NK-92 (cell line): ENCODE data around the gene TMTC3.

Experiments
- DNase-seq: peaks from one replicate; lab custom pipeline; 2025; ENCODE audit not compliant: unreplicated experiment; lab: John Stamatoyannopoulos, UW

TMTC3 gene

DNA sequence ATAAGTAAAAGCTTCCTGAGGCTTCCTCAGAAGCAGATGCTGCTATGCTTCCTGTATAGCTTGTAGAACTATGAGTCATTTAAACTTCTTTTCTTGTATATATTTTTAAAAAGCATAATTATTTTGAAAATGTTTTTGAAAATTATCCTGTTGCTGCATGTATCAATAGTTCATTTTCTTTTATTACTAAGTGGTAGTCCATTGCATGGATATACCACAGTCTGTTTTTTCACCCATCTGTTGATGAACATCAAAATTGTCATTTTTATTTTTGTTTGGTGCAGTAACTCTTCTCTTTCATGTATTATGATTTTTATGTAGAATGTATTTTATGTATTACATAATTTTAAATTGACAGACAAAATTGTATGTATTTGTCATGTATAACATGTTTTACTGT is 81.4 kb downstream of the TMTC3 start:
- no peak for DNase-seq

DNA sequence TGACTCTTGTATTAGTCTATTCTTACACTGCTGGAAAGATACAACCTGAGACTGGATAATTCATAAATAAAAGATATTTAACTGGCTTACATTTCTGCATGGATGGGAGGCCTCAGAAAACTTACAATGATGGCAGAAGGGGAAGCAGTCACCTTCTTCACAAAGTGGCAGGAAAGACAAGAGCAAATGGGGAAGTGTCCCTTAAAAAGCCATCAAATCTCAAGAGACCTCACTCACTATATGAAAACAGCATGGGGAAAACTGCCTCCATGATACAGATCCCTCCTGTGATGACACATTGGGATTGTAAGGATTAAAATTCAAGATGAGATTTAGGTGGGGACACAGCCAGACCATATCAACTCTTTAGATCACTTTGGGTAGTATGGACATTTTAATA is 83.7 kb downstream of the TMTC3 start:
- no peak for DNase-seq

DNA sequence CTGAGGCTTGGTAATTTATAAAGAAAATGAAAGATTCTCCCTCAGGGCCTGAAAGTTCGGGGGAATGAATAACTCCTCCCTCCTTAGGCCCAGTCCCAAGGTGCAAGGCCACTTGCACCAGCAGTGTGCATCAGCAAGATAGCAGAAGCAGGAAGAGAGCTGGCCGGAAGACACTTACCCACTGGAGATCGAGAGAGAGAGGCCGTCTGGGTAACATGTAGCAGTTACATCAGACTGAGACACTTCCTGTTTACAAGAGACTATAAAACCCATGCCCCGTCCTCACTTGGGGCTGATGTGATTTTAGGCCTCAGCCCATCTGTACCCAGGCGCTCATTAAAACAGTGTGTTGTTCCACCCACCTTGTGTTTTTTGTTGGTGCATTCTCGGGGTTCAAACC is 85.2 kb downstream of the TMTC3 start:
- DNase-seq = no peak

DNA sequence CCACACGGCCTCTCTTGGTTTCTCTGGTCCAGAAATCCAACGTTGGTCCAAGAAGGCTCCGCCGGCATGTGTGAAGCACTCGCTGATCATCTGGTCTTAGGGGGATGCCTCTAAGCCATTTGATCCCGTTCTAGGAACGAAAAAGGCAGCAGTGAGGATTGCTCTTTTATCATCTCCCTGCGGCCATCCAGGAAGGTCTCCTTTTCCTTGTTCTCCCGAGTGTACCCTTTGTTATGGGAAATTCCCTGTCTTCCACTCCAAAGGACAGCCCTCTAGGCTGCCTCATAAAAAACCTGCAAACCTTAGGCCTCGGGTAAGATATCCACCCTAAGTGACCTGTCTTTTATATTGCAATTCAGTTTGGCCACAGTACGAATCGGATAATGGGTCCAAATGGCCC is 85.8 kb downstream of the TMTC3 start:
- DNase-seq = no peak

DNA sequence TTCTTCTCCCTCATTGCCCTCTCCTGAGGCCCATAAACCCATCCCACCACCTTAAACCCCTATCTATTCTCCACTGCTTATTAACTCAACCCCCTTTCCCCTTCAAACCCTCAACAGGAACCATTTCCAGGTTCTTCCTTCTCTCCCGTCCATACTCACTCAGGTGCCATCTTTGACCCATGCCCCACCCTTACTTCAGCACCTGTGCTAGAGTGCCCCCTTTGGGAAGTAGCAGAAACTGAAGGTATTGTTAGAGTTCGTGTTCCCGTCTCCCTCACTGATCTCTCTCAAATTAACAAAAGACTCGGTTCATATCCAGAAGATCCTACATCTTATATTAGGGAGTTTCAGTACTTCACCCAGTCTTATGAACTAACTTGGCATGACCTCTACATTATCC is 86.6 kb downstream of the TMTC3 start:
- no peak for DNase-seq

DNA sequence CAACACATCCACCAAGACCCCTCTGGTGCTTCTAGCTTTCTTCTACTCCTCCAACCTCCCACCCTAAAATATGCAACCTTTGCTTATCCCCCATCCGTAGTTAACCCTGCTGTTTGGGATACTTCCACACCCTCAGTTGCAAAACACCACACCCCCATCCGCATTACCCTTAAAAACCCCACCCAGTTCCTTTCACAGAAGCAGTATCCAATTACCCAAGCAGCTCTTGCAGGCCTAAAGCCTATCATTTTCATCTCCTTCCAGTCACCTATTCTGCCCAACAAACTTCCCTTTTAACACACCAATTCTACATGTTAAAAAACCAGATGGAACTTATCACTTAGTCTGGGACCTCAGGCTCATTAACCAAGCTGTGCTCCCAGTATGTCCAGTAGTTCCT is 88.2 kb downstream of the TMTC3 start:
- no peak for DNase-seq

DNA sequence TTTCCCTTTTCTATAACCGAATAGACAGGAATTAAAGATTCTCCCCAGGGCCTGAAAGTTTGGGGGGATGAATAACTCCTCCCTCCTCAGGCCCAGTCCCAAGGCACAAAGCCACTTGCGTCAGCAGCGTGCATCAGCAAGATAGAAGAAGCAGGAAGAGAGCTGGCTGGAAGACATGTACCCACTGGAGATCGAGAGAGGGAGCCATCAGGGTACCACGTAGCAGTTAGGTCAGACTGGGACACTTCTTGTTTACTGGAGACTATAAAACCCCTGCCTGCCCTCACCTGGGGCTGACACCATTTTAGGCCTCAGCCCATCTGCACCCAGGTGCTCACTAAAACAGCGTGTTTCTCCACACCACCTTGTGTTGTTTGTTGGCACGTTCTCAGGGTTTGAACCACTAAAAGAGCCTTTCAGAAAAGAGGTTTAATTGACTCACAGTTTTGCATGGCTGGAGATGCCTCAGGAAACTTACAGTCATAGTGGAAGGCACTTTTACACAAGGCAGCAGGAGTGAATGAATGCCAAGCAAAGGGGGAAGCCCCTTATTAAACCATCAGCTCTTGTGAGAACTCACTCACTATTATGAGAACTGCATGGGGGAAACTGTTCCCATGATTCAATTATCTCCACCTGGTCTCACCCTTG is 93.2 kb downstream of the TMTC3 start:
- no peak for DNase-seq

DNA sequence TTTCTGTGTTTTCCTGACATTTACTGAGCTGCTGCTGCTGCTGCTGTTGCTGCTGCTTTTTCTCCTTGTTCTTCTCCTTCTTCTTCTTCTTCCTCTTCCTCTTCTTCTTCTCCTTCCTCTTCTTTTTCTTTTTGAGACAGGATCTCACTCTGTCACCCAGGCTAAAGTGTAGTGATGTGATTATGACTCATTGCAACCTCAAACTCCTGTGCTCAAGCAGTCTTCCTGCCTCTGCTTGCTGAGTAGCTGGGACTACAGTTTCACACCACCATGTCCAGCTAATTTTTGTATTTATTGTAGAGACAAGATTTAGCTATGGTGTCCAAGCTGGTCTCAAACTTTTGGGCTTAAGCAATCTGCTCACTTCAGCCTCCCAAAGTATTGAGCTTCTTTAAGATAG is 95.8 kb downstream of the TMTC3 start:
- DNase-seq = no peak

DNA sequence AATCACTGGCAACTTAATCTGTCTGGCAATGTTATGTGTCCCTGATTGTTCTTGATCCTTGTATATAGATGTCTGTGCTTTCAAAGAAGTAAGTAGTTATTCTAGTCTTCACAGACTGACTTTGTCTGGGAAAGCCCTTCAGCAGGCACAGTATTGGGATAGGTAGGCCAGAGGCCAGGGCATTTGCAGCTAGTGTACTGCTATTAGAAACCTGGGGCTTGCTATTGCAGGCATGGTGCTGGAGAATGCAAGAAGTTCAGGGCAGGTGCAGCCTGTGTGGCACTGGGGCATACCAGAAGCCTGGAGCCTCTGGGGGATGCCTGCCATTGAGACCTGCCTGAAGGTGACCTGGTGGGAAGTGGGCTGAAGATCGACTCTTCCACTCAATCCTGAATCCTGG is 96.3 kb downstream of the TMTC3 start:
- DNase-seq = no peak

DNA sequence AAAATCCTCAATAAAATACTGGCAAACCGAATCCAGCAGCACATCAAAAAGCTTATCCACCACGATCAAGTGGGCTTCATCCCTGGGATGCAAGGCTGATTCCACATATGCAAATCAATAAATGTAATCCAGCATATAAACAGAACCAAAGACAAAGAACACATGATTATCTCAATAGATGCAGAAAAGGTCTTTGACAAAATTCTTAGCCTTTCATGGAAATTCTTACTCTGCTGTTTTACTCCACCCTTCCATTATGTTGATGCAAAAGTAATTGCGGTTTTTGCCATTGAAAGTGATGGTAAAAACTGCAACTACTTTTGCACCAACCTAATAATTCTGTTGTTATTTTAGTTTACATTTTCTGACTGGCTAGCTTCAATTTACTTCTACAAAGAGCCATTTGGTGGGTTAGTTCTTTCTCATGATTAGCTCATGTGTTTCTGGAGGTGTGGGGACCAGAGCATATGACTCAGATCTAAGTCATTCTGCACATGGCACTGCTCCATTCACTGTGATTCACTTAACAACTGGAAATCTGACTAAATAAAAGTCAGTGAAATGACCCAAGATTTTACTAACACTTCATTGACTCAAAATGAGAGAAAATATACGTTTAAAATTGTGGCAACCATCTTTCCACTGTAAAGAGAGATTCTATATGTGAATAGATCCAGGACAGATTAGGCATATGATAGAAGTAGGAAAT is 99.9 kb downstream of the TMTC3 start:
- no peak for DNase-seq

DNA sequence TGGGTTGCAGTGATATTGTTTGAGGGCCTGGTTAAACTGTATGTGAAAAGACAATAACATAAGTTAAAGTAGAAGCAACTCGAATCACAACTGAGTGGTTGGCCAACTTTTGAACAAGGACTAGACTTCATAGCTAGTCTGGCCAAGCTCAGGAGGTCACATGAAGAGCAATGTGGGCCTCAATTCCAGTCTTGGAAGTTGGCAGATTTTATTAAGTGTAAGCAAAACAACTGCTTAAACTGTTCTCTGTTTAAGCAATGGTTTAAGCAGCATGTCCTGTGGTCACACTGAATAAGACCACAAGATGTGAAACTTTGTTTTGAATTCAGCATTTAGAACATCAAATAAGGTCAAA is 100.4 kb downstream of the TMTC3 start:
- no peak for DNase-seq

DNA sequence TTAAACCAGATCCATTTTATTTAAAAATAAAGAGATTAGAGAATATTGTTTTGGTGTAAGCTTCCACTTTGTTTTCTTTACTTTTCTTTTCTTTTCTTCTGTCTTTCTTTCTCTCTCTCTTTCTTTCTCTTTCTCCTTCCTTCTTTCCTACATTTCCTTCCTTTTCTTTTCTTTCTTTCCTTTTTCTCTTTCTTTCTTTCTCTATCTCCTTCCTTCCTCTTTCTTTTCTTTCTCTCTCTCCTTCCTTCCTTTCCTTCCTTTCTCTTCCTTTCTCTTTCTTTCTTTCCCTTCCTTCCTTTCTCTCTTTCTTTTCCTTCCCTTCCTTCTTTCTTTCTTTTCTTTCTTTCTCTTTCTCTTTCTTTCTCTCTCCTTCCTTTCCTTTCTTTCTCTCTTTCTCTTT is 100.8 kb downstream of the TMTC3 start:
- DNase-seq = no peak

DNA sequence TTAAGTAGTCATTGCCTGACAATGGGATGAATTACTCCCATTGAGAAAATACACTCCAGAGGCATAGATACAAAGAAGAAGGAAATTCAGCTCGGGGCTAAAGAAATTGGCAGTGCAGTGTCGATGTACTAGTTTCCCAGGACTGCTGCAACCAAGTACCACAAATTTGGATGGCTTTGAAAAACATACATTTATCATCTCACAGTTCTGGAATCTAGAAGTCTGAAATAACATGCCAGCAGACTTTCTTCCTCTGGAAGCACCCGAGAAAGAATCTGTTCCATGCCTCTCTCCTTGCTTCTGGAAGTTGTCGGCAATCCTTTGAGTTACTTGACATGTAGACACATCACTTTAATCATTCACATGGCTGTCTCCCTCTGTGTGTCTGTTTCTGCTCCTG is 101.9 kb downstream of the TMTC3 start:
- no peak for DNase-seq

DNA sequence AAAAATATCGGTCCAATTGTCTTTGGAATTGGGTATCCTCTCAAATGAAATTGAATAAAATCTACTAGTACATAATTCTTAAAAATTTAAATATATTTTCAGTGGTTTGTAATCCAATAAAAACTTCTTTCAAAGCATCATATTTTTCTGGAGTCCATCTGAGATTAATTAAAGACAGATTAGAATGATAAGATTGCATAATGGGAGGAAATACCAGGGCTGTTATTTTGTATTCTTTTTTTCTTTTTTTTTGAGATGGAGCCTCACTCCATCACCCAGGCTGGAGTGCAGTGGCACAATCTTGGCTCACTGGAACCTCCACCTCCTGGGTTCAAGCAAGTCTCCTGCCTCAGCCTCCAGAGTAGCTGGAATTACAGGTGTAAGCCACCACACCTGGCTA is 103.8 kb downstream of the TMTC3 start:
- DNase-seq = no peak

DNA sequence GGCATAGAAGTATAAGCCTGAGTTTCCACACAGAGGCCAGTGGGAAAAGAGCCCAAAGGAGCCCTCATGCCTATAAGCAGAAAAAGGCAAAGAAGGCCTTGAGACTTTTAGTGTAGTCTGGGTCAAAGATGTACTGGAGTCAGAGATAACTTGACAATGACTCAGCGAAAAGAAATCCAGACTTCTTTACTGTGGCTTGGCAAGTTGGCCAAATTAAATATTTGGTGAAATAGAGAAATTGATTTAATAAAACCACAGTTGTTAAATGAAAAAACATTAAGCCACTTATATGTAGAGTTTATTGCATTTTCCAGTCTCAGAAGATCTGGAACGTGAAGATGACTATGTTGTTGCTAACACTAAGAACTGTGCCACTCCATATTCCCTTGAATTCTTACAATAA is 105.1 kb downstream of the TMTC3 start:
- no peak for DNase-seq

DNA sequence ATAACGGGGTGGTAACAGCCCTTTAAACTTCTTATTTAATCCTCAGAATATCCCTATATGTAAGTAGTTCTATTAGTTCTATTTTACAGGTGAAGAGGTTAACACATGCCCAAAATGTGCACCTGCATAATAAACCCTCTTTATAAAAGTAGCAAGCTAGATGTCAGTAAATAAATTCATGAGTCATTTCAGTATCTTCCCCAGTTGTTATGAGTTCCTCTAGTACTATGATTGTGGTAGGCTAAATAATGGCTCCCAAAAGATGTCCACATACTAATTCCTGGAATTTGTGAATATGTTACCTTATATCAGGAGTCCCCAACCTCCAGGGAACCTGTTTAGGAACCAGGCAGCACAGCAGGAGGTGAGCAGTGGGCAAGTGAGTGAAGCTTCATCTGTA is 106.5 kb downstream of the TMTC3 start:
- DNase-seq = no peak
